CD4-positive, alpha-beta T cell treated with Interleukin-4 for 1 hour (primary cell): ENCODE measurements around the gene APPL1.
A peak's percentile ranks its signal among the peaks of the same experiment; 100 is the strongest.

Source experiments
- DNase-seq, 2 donors: peaks; one replicate each; pipeline ENCODE4 v3.0.0-alpha.2; 2020 to 2022

The APPL1 gene, protein sequence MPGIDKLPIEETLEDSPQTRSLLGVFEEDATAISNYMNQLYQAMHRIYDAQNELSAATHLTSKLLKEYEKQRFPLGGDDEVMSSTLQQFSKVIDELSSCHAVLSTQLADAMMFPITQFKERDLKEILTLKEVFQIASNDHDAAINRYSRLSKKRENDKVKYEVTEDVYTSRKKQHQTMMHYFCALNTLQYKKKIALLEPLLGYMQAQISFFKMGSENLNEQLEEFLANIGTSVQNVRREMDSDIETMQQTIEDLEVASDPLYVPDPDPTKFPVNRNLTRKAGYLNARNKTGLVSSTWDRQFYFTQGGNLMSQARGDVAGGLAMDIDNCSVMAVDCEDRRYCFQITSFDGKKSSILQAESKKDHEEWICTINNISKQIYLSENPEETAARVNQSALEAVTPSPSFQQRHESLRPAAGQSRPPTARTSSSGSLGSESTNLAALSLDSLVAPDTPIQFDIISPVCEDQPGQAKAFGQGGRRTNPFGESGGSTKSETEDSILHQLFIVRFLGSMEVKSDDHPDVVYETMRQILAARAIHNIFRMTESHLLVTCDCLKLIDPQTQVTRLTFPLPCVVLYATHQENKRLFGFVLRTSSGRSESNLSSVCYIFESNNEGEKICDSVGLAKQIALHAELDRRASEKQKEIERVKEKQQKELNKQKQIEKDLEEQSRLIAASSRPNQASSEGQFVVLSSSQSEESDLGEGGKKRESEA

DNA sequence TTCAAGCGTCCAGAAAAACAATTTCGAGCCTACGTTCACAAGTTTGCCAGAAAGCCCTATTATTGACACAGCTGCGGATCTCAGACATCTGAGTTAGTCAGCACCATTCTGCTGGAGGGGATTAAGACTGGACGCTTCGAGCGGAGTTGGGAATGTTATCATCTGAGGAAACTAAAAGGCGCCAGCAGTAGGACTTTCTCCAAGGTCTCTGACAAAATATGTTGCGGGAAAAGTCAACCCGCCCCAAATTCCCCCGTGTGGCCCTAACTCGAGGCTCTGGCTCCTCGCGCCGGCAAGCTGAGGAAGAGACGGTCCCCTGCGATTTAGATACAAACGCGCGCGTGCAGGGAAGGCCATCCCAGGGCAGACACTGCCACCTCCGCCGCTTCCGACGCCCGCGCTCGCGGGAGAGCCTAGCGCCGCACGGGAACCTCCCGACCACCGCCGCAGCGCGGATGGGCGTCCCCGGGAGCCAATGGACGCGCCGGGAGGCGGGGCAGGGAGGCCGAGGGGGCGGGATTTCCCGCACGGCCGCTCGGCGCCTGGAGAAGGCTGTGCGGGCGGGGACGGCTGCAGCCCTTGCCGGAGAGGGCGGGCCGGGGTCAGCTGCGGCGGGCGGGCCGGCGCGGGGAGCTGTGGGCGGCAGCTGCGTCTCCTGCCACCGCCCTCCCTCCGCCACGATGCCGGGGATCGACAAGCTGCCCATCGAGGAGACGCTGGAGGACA is at the start of gene APPL1:
APPL1 (plus strand) TSS at position 526 of the 726 bp plus-strand sequence; CDS start at position 681, 155 bp downstream.
- DNase-seq: peak; percentile 86 to 88

DNA sequence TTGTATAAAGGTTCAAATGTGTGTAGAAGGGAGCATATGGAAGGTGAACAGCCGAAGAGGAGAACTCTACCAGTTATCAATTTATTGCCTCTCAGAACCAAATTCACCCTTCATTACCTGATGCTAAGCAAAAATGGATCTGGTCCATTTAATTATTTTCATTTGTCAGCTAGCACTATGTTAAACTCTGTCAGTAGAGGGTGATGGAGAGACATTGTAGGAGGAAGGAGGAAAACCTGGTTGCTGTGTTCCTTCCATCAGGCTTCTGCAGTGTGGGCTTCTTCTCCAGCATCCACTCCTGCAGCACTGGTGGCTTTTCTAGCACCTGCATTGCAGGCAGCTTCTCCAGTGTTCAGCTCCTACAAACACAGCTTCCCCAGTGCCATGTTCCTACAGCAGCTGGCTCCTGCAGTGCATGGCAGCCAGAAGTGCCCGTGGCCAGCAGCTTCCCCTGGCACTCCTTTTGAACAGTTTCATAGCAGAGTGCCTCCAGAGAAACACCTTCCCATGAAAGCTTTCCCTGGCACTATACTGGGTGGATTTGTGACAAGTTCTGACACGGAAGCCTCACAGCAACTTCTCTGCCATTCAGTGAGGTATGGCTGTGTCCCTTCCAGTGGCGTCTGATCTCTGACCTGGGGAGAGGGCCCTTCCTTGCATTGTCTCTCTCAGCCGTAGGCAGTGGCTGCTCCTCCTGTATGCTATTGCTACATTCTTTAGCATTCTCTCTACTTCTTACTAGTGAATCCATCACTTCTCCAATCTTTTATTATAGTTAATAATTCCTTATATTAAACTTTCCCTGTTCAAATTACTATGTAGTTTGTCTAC is 47.7 kb upstream of the APPL1 start:
- DNase-seq: no peak

DNA sequence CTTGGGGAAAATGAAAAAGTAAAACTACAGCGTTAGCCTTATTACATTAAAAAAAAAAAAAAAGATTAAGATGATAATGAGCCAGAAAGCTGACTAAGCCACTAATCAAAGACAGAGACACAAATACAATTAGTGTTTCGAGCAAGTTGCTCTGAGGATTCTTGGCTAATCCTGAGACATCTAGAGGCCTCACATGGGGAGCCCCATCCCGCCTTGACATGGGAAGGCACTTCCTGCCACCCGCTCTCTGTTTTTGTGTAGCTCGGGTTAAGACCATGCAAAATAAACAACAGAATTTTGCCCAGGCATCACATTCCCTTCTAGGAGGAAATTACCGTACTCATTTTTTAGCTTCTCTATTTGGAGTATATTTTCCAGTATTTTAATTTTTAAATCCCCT is 43.0 kb upstream of the APPL1 start:
- no peak for DNase-seq

DNA sequence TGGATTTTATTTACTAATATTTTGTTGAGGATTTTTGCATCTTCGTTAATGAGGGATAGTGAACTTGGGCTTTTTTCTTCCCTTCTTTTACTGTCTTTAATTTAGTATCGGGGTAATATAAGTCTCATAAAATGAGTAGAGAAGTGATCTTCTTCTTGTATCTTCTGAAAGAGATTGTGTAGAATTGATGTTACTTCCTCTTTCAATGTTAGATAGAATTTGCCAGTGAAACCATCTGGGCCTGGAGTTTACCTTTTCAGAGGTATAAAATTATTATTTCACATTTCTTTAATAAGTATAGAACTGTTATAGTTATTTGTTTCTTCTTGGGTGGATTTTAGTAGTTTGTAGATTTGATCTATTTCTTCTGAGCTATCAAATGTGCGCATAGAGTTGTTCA is 35.5 kb upstream of the APPL1 start:
- no peak for DNase-seq

DNA sequence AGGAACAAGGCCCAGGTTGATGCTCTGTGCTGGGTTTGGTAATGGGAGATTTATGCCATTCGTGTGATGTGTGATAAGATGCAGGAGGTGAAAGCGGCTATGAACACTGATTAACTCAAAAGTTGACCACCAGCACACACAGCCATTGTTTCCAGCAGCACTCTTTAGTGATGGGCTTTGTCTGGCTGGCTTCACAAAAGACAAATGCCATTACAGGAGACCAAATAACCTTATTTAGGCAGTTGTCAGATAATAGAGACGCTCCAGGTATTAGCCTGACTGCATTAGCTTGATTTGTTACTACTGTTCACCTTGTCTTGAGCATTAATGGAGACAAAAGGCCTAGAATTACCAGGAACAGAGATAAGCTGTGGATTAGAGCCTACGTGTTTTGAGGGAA is 32.9 kb upstream of the APPL1 start:
- no peak for DNase-seq

DNA sequence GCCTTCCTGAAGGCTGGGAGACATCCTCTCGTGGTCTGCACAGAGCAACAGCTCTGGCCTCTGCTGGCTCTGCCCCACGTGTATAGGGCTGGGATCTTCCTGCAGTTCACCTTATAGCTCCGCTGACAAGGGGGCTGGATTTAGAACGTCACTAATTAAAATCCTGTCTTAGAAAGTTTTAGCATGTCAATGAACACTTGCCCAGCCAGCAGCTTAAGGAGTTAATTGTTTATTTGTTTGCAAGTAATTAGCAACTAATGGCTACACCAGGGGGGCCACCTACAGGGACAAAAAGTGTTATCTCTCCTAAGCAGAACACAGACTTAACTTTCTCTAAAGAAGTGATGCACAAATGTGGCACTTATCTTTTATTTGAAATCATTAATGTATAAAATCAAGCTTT is 27.6 kb upstream of the APPL1 start, which contains the start of gene HESX1:
HESX1 (minus strand) TSS at position 84 of the 403 bp plus-strand sequence; CDS start at position 24, 60 bp downstream.
- no peak for DNase-seq

DNA sequence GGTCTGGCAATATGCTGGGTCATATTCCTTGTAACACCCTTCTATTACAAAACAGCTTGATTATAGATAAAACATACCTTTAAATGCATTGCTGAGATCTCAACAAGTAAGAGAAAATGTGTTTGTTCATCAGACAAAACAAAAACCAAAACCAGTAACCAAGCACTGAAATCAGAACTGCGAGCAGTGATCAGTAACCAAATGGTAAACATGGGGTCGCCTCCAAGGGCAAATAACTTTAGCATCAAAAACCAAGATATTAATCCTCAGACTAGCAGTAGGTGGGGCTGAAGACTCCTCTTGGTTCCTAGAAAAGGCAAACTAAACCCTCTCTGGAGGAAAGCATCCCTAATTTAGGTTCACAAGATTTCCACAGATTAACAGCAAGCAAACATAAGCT is 21.1 kb upstream of the APPL1 start:
- DNase-seq: no peak

DNA sequence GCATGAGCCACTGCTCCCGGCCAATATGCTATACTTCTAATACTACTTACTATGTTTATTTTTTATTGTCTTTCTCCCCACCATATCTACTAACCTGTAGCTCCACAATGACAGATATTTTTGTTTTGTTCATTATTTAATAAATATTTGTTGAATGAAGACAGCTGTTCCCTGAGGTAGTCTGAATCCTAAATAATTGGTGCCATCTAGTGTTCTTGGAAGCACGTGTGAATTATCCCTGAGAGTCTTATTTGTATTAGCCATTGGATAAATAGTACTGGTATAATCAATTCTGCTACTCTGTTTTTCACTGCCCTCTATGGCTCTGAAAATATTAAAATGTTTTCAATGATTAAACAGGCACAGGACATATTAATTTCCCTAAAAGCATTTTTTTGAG is 5.6 kb upstream of the APPL1 start:
- no peak for DNase-seq

DNA sequence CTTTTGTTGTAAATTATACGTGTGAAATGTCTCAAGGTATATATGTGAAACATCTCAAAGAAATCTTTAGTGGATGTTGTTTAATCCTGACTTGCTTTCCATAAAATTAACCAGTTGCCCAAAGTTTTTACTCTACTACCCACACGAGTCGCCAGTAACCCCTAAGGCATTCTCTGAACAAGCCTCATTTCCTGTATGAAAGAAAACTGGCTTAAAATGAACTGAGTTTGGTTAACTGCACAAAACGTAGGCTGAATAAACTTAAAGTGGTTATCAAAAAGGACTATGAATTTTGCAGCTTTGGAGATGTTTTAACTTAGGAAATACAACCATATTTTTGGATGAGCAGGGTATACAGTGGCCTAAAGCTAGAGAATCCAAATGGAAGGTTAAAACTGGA is 2.7 kb upstream of the APPL1 start:
- no peak for DNase-seq

DNA sequence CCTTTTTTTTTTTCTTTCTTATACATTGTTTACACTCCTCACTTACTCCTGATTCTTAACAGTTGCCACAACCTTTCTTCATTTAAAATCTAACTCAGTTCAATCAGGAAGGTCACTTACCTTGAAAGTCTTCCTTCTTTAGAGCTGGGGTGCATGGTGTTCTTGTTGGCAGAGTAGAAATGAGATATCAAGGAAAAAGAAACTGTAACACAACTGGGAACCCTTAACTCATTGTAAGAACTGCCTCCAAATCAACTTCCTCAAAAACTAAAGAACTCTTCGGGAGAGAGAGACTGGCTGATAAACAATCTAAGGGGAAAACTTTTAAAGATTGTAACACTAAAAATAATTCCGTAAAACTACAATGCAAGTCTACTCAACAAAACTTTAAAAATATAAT is 1.4 kb upstream of the APPL1 start:
- DNase-seq: no peak

DNA sequence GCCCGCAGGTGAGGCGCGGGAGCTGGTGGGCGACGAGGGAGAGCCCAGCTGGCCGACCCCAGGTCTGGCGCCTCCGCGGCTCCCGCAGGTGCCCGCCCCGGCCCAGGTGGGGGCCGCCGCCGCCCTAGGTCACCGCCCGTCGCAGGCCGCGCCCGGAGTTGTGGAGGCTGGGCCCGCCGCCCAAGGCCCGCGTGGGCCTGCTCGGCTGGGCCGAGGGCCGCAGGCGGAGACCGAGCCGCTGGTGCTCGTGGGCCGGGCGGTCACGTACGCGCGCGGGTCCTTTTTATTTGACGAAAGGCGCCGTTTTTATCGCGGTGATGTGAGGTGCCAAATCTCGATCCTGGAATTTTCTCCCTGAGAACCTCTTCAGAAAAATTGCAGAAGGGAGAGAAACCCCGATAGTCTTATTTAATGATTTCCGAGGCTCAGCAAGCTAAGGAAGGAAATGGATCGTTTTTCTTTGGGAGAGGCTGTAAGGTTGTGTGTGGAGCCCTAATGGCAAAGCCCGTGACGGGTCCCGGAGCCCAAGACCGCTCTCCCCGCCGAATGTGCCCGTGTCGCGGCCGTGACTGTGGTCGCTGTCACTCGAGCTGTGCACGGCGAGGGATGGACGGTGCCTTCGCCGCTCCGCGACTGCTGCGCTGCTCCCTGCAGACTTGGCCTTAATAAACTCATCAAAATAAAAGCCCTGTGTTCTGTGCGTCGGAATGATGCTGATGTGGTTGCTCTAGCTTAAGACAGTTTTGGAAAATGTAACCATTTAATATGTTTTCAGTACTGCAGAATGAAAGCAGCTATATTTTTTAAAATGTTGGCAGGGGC is 612 bp downstream of the APPL1 start:
- DNase-seq: peak; percentile 30 to 43

DNA sequence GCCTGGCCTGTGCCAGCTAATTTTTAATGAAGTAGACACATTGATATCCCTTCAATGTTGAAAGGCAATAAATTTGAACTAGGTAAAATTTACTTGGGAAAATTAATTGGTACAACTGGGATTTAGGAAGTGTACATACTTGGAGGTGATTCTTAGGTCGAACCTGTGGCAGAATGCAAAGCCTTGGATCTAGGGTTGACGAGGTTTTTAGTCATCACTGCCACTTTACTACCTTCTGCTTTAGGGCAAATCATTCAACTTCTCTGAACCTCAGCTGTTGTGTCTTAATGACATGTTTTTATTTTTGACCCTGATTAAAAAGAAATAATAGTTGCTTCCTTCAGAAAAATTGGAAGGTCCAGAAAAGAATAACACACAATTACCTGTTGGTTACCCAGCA is 2.5 kb downstream of the APPL1 start:
- no peak for DNase-seq

DNA sequence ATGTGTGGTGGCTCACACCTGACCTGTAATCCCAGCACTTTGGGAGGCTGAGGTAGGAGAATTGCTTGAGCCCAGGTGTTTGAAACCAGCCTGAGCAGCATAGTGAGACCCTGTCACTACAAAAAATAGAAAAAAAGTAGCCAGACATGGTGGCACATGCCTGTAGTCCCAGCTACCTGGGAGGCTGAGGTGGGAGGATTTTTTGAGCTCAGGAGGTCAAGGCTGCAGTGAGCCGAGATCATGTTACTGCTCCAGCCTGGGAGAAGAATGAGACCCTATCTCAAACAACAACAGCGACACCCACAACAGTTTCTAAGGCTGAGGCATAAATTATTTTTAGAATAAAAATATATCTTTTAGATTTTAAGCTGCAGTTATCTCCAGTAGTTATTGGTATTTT is 6.3 kb downstream of the APPL1 start:
- DNase-seq: no peak

DNA sequence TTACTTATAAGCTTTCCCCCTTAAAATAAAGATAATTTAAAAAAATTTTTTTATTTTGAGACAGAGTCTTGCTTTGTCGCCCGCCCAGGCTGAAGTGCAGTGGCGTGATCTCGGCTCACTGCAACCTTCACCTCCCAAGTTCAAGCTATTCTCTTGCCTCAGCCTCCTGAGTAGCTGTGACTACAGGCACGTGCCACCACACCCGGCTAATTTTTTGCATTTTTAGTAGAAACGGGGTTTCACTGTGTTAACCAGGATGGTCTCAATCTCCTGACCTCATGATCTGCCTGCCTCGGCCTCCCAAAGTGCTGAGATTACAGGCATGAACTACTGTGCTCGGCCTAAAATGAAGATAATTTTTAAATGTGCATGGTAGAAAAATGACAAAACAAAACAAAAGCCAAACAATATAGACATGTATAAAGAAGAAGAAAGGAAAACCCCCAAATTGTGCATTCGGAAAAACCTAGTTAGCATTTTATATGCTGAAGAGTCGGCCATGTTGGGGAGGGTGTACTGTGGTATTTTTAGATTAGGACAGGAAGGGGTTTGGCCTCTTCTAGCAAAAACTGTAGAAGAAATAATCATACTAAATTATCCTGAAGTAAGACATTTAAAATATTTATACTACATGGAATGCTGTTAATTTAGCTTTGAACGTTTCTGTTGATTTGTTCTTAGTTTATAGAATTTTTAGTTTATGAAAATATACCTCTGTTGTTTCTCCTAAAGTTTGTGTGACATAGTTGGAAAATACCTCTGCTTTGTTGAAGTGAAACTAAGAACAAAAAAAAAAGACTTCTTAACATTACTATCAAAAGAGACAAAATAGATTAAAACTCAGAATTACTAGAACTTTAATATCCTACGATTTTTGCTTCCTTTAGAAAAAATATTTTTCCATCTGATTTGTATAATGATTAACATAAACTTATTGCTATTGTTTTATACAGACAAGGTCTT is 7.4 kb downstream of the APPL1 start:
- no peak for DNase-seq

DNA sequence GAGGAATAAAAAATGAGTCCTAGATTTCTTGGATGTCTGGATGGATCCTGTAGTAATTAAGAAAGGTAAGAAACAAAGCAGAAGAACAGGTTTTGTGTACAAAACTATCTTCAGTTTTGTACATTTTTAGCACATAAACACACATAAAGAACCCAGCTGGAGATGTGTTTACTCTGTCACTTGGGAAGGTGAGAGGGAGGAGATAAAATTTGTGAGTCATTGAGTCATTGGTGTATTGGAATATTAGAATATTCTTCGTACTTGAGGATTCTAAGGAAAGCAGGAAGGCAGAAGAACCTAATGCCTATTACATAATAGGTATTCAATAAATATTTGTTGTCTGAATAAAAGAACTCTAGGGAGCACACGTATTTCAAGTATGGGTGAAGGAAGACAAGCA is 17.4 kb downstream of the APPL1 start:
- no peak for DNase-seq

DNA sequence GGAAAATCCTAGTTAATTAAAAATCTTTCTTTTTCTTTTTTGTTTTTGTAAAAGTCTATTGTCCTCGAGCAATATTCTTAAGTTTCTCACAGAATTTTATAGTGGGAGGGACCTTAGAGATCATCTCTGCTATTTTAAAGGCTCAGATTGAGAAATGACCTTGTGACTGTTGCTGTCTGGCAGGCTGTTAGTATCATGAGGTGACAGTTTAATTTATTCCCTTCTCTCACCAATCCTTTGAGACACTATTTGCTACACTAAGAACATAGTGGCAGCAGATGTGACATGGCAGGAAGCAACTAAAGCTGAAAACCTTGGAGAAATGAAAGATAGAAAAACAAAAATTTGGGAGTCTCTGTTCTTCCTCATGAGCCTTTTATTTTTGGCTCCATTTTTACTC is 24.9 kb downstream of the APPL1 start:
- no peak for DNase-seq

DNA sequence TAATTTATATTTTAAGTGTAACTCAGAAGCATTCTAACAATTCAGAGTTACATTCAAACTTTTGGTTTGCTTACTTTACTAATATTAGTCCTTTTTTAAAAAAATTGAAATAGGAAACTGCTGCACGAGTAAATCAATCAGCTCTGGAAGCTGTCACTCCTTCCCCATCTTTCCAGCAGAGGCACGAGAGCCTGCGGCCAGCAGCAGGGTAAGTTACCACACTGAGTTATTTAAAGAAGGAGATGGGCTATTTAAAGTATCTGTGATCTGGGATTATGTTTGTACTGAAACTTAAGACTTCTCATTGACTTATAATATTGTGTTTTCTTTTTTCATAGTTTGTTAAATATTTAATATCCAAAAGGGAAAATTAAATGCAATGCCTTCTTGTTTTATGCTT is 29.3 kb downstream of the APPL1 start:
- DNase-seq: no peak

DNA sequence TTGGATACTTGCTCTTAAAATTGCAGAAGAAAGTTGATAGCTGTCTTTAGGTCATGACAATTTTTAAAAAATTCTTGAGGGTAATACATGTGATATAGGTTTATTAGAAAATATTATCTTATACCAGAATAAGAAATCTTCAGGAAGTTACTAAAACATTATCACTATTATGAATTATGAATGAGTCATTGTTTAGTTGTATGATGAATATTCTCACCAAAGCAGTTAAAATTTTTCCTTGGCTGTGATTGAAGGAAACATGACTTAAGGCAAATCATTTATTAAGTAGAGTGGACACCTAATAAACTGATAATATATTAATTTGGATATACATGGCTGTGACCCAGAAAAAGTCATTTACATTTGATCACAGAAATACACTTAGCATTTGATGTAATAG is 30.1 kb downstream of the APPL1 start:
- DNase-seq: no peak

DNA sequence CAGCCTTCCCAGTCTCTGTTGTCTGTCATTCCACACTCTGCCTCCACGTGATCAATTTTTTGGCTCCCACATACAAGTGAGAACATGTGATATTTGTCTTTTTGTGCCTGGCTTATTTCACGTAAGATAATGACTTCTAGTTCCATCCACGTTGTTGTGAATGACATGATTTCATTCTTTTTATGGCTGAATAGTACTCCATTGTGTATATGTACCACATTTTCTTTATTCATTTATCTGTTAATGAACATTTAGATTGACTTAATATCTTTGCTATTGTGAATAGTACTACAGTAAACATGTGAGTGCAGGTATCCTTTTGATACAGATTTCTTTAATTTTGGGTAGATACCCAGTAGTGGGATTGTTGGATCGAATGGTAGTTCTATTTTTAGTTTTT is 33.6 kb downstream of the APPL1 start:
- DNase-seq: no peak

DNA sequence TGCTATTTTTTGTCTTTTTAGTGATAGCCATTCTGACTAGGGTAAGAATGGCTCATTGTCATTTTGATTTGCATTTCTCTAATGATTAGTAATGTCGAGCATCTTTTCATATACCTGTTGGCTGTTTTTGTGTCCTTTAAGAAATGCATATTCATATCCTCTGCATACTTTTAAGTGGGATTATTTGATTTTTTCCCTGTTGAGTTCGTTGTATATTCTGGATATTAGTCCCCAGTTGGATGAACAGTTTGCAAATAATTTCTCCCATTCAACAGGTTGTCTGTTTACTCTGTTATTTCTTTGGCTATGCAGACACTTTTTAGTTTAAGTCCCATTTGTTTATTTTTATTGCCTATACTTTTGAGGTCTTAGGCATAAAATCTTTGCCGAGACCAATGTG is 34.4 kb downstream of the APPL1 start:
- DNase-seq: no peak

DNA sequence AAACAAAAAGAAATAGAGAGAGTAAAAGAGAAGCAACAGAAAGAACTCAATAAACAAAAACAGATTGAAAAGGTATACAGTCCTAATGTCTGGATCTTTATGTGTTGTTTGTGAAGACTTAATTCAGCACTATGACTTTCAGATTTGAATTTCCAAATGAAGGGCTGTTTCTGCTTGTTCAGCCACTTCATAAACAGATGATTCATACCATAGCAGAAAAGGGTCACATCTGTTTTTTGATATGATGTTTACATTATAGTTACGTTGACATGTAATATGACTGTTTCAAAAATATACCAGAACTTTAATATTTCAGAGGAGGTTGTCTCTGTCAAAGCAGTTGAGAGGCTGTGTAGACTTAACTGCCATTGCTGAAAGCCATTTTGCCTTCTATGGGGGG is 40.9 kb downstream of the APPL1 start:
- no peak for DNase-seq
